HG02884 (cell line): Measurements from ENCODE around the gene EPHA7.

Experiments used
- ATAC-seq: cut with Tn5 transposase; IDR thresholded peaks from one replicate; pipeline ENCODE4 v1.9.1; 2021; ENCODE audit warnings: mild to moderate bottlenecking, moderate library complexity; ENCODE audit not compliant: unreplicated experiment

EPHA7 gene

GRCh38 chr6:93329301-93330000, 89.9 kb downstream of the EPHA7 start:
- ATAC-seq: no peak

DNA sequence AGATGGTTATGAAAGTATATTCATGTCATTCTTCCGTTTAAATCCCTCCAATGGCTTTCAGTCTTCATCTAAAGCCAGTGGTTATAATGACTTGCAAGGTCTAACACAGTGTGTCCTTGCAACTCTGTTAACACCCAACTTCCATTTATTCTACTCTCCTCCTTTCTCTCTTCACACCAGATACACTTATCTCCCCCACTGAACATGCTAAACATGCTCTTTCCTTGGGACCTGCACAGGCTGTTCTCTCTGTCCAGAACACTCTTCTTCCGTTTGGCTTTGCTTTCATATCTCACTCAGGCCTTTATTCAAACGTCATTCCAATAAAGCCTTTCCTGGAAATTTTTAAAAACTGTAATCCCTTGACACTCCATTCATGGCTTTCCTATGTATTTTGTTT, 91.5 kb downstream of the EPHA7 start:
- ATAC-seq: no peak

DNA sequence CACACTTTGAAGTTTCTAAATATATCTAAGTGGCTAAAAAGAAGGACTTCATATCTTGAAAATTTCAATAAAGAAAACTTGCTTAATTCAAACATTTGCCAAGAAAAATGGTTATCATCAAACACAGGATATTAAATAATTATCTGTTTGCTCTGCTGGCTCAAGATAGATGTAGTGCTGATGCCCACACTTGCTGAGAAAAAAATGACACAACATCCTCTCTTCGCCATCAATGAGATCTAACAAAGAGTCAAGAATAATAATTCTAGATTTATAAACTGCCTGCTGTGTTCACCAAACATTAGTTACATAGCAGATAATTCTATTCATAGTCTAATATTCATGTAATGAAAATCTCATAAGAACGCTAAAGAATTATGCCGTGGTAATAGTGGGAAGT, 93.6 kb downstream of the EPHA7 start:
- no peak for ATAC-seq

GRCh38 chr6:93323630-93324029, 95.7 kb downstream of the EPHA7 start:
- ATAC-seq: no peak

- ATAC-seq: no peak
Measured at GRCh38 chr6:93322651-93323050, 96.7 kb downstream of the EPHA7 start.

DNA sequence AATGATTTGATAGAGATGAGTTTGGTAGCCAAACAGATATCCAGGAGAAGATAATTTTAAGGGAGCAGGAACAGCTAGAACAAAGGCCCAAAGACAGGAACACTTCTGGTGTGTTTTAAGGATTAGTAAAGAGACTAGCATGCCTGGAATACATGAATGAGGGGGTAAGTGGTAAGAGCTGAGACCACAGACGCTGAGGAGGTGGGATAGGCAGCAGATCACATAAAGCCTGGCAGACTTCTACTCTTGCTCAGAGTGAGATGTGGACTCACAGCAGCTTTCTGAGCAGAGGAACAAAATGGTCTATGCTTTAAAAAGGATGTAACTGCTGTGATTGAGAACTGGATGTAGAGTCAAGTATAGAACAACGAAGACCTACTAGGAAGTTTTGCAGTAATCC, 100.1 kb downstream of the EPHA7 start:
- no peak for ATAC-seq

DNA sequence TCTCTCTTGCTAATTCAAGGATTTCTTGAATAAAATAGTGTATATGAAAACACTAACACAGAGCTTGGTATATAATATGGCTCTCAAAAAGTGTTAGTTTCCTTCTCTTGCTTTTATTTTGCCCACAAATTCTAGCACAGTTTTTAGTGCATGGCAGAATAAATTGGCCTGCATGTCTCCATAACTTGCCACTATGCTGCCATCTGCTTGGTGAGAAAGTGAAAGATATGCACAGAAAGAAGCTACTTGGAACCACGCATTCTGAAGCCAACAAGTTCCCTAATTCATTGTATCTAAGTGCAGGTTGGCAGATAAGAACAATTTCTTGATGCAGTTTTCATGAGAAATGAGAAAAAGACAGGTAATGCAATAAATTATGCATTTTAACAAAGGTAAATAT, 101.2 kb downstream of the EPHA7 start:
- no peak for ATAC-seq

DNA sequence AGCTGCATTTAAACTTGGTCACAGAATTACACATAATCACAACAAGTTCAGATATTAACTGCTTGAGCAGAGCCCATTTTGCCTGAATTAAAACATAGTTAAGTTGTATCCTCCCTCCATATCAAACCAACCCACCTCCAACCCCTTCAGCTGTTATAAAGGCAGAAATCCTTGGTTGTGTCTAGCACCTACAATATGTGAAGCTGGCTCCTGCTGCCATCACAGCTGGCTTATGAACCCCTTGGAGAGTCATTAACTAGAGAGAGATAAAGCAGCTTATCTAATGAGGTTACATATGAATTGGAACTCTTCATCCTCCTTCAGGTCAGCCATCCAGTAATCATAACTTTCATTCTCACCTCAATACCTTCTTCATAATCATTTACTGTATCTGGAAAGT, 101.8 kb downstream of the EPHA7 start:
- ATAC-seq: no peak

DNA sequence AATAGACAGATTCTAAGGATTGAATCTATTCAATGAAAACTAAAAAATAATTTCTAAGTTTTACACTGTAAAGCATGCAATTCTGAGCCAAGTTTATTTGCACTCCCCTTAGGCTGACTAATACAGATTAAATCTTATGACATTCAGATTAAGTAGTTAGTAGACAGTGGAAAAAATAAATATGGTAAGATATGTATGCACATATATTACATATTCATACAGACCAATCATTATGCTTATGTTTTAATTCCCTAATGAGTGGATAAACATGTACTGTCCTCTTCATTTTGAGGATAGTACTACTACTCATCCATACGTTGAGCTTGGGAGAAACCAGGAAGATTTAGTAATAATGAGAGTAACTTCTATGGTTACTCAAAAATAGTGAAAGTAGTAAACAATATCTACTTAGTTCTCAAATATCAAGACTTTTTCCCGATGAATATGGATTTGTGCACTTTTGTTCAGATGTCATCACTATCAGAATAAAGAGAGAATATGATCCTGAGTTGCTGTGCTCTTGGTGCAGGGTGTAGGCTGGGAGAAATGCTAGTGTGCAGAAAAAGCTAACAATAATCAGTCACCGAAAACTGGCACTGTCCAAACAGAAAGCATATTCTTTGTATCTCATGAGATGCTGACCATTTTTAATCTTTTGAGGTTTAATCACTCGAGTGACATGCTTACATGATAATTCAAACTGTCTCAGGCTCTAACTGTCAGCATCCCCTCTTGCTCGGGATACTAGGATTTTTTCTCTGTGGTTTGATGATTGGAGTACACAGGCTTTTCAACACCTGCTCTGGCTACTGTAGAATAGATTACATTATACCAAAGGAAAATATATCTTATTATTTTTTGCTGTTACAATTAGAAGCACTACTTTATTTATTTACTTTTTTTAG, 111.6 kb downstream of the EPHA7 start:
- ATAC-seq: no peak

GRCh38 chr6:93305088-93305487, 114.3 kb downstream of the EPHA7 start:
- ATAC-seq: no peak

GRCh38 chr6:93304505-93304904, 114.9 kb downstream of the EPHA7 start:
- ATAC-seq: no peak

DNA sequence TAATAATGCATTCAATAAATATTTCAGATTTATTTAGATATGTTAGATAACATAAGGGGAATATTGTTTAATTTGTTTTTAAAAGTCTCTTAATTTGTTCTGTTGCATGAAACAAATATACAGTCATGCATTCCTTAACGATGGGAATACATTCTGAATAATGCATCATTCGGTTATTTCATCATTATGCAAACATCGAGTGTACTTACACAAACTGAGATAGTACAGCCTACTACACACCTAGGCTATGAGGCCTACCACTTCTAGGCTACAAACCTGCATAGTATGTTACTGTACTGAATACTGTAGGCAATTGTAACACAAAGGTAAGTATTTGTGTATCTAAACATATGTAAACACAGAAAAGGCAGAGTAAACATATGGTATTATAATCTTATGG, 118.7 kb downstream of the EPHA7 start:
- ATAC-seq: no peak

GRCh38 chr6:93299622-93300021, 119.7 kb downstream of the EPHA7 start:
- no peak for ATAC-seq

GRCh38 chr6:93295631-93296030, 123.7 kb downstream of the EPHA7 start:
- no peak for ATAC-seq

DNA sequence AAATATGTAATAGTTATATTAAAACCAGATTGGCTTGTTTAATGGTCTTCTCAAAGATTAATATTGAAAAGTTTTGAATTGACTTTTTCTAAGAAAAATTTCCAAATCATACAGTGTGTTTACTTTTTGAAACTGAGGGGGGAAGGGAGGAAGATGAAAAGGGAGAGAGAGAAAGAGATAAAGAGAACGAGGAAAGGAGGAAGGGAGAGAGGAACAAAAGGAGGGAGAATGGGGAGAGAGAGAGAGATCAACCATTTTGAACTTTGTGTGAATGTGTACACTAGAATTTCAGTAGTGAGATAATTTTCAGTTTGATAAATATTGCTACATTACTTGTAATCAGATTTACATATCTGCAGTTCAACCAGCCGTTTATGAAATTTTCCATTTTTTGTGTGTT, 124.5 kb downstream of the EPHA7 start:
- no peak for ATAC-seq

DNA sequence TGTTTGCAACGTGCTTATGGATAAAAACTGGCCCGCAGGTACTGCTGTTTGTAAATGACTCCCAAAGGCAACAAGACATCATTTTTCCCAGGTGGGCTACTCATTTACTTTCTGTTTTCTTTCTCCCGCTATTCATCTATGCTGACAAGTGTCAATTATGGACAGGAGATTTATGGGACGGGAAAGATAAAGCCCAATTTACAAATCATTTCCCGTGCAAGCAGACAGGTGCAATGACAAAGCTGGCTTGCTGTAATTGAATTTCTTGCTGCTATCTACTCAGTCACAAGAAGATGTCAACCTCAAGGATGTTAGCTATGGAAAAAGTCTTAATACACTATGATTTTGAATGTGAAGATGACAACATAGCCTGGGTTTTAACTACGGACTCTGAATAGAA, 125.5 kb downstream of the EPHA7 start:
- no peak for ATAC-seq

DNA sequence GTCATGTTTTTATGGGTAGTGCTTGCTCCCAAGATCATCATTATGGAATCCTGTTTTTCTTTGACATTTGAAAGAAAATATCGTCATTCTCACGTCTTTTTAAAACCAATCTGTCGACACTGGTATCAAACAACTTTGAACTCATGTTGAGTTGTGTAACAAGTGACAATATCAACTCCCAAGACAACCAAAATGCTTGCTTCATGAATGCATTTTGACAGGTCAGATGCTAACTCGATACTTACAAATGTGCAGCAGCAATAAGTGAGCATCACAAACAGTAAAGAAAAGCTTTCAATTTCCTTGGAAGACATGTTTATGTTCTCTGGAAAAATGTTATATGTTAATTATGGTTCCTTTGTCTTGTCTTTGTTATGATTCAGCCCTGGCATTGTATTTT, 125.9 kb downstream of the EPHA7 start:
- no peak for ATAC-seq

- no peak for ATAC-seq
Measured at GRCh38 chr6:93282521-93283031, 136.8 kb downstream of the EPHA7 start.

DNA sequence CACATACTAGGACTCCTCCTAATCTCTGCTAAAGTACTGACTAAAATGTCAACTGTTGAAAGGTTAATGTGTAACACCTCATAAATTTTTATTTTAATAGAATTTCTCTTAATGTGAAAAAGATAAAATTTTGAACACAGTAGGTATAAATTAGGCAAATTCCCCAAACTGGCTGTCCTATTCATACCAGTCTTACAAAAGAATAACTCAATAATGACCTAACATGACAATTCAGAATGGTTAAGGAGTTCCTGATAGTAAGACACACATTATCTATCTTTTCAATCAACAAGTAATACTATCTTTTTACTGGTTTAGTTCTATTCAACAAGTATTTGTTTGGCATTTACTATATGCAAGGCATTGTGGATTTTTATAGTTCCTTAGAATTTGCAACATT, 141.1 kb downstream of the EPHA7 start:
- ATAC-seq: no peak

DNA sequence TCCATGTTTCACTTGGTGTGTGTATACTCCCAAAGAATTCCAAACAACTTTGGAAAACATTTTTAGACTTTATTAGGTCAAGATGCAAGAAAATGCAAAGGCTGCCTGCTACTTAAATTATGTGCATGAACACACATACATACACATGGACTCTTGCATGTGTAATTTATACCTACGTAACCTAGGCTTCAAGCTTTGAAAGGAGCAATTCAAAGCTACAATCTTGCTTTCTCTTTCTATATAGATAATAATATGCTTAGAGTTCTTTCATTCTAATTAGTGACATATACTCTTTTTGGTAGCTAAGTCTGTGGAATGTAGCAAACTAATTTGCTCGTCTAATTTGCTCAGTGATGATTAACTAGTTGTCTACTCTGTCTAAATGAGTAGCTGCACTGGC, 146.5 kb downstream of the EPHA7 start:
- ATAC-seq: no peak

- ATAC-seq: no peak
Measured at GRCh38 chr6:93272211-93272610, 147.1 kb downstream of the EPHA7 start.
